Mesendoderm (in vitro differentiated cells): ENCODE results near the gene SHISA7.

ENCODE experiments used
- DNase-seq: peaks from one replicate; pipeline ENCODE4 v3.0.0; 2013
- H2AK5ac ChIP-seq: 2 replicates; pipeline ENCODE4 v1.6.1; 2013; ENCODE audit warnings: low read length, inconsistent platforms
- H2BK120ac ChIP-seq: 2 replicates; pipeline ENCODE4 v1.6.1; 2013; ENCODE audit warnings: low read depth, mild to moderate bottlenecking, low read length, moderate library complexity, mixed read lengths
- H2BK15ac ChIP-seq: replicated peaks from 2 replicates; pipeline ENCODE4 v1.6.1; 2013; ENCODE audit warnings: low read depth, mild to moderate bottlenecking, moderate library complexity
- H2BK5ac ChIP-seq: 2 replicates; pipeline ENCODE4 v1.6.1; 2013; ENCODE audit warnings: low read length, inconsistent platforms
- H3K18ac ChIP-seq: 2 replicates; pipeline ENCODE4 v1.6.1; 2013; ENCODE audit warnings: mild to moderate bottlenecking, low read length, mixed read lengths
- H3K23ac ChIP-seq: one replicate; pipeline ENCODE4 v1.6.1; 2013; ENCODE audit warnings: low read length
- H3K27ac ChIP-seq: 2 replicates; pipeline ENCODE4 v1.5.1; 2013; ENCODE audit warnings: low read depth, mild to moderate bottlenecking, inconsistent platforms, low read length, moderate library complexity
- H3K27me3 ChIP-seq: 2 replicates; pipeline ENCODE4 v1.6.1; 2013; ENCODE audit warnings: low read length, control low read depth, mild to moderate bottlenecking, inconsistent platforms; ENCODE audit not compliant: insufficient read depth, poor library complexity
- H3K36me3 ChIP-seq: 2 replicates; pipeline ENCODE4 v1.6.1; 2013; ENCODE audit warnings: low read length, inconsistent platforms; ENCODE audit not compliant: control insufficient read depth, insufficient read depth
- H3K4ac ChIP-seq: one replicate; pipeline ENCODE4 v1.6.1; 2013; ENCODE audit warnings: low read depth, mild to moderate bottlenecking, low read length, moderate library complexity
- H3K4me1 ChIP-seq: 2 replicates; pipeline ENCODE4 v1.6.1; 2013; ENCODE audit warnings: low read depth, low read length, inconsistent platforms; ENCODE audit not compliant: control insufficient read depth
- H3K4me2 ChIP-seq: 2 replicates; pipeline ENCODE4 v1.6.1; 2013; ENCODE audit warnings: low read length
- H3K4me3 ChIP-seq: 2 replicates; pipeline ENCODE4 v1.5.1; 2013; ENCODE audit warnings: mild to moderate bottlenecking, low read length
- H3K56ac ChIP-seq: one replicate; pipeline ENCODE4 v1.6.1; 2013; ENCODE audit warnings: low read length
- H3K79me1 ChIP-seq: 2 replicates; pipeline ENCODE4 v1.6.1; 2013; ENCODE audit warnings: low read length, inconsistent platforms
- H3K79me2 ChIP-seq: 2 replicates; pipeline ENCODE4 v1.6.1; 2013; ENCODE audit warnings: mild to moderate bottlenecking, low read length; ENCODE audit not compliant: control insufficient read depth, insufficient read depth
- H3K9ac ChIP-seq: 2 replicates; pipeline ENCODE4 v1.6.1; 2013; ENCODE audit warnings: low read length, inconsistent platforms
- H4K5ac ChIP-seq: one replicate; pipeline ENCODE4 v1.6.1; 2013; ENCODE audit warnings: low read length
- H4K8ac ChIP-seq: one replicate; pipeline ENCODE4 v1.6.1; 2013; ENCODE audit warnings: low read depth, mild to moderate bottlenecking, control low read depth, low read length, moderate library complexity
- WGBS: extraction: QIAGEN DNeasy Blood & Tissue Kit; methylation state at CpG from one replicate; pipeline ENCODE4 v1.1.7; 2013; ENCODE audit warnings: low lambda C conversion rate, missing lambda C conversion rate; ENCODE audit not compliant: insufficient coverage; ENCODE audit errors: extremely low coverage; 5-methylcytosine and 5-hydroxymethylcytosine counted together

The SHISA7 gene

GRCh38 chr19:55435020-55435419 lies 8.1 kb downstream of the SHISA7 start:
- DNase-seq: no peak
- Histone ChIP-seq H3K4me3 (no peak overlapping the region), H3K27me3 (peaks cover under 1% of the 10 kb centered on the region), H3K18ac (no peak overlapping the region), H3K4me1 (no peaks in the 10 kb centered on the region), H2BK5ac (no peak overlapping the region), H3K4ac (no peak overlapping the region), H3K9ac (no peak overlapping the region), H3K79me1 (no peaks in the 10 kb centered on the region), H3K56ac (no peak overlapping the region), H2AK5ac (no peak overlapping the region), H3K79me2 (no peaks in the 10 kb centered on the region), H3K27ac (no peak overlapping the region), H3K23ac (no peak overlapping the region), H2BK15ac (no peak overlapping the region), H2BK120ac (no peak overlapping the region), H4K8ac (no peak overlapping the region), H4K5ac (no peak overlapping the region), H3K4me2 (no peak overlapping the region), H3K36me3 (no peaks in the 10 kb centered on the region)
- 100% methylated on average over 4 of the region's 4 CpGs for whole genome bisulfite sequencing

DNA sequence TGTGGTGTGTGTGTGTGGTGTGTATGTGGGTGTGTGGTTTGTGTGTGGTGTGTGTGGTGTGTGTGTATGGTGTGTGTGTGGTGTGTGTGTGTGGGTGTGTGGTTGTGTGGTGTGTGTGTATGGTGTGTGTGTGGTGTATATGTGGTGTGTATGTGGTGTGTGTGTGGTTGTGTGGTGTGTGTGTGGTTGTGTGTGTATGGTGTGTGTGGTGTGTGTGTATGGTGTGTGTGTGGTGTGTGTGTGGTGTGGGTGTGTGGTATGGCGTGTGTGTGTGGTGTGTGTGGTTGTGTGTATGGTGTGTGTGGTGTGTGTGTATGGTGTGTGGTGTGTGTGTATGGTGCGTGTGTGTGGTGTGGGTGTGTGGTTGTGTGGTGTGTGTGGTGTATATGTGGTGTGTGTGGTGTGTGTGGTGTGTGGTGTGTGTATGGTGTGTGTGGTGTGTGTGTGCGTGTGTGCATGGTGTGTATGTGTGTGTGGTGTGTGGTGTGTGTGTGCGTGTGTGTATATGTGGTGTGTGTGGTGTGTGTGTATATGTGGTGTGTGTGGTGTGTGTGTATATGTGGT lies 8.7 kb downstream of the SHISA7 start:
- Histone ChIP-seq H3K79me2 (no peaks in the 10 kb centered on the region), H3K36me3 (no peaks in the 10 kb centered on the region), H3K23ac (no peak overlapping the region), H2BK5ac (no peak overlapping the region), H2BK15ac (no peak overlapping the region), H3K9ac (no peak overlapping the region), H3K79me1 (no peaks in the 10 kb centered on the region), H3K4ac (no peak overlapping the region), H3K4me1 (no peaks in the 10 kb centered on the region), H3K4me2 (no peak overlapping the region), H3K4me3 (no peak overlapping the region), H3K27me3 (no peaks in the 10 kb centered on the region), H3K27ac (no peak overlapping the region), H3K56ac (no peak overlapping the region), H4K5ac (no peak overlapping the region), H2AK5ac (no peak overlapping the region), H3K18ac (no peak overlapping the region), H4K8ac (no peak overlapping the region), H2BK120ac (no peak overlapping the region)
- 90% methylated on average over 1 of the region's 4 CpGs for WGBS
- DNase-seq: no peak

DNA sequence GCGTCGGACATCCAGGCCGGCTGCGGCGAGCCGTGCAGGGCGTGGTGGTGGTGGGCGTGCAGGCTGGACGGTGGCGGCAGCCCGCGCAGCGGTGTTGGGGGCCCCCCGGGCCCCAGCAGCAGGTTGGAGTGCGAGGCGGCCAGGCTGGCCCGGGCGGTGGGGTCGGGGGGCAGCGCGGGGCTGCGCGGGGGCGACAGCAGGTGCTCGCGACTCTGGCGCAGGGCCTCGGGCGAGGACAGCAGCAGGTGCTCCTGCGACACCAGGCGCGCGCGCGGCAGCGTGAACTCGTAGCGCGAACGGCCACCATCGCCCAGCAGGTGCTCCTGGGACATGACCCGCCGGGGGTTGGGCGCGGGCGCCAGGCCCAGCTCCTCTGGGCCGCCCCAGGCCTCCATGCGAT lies 9.8 kb downstream of the SHISA7 start:
- Histone ChIP-seq H2AK5ac (no peak overlapping the region), H2BK120ac (no peak overlapping the region), H3K56ac (no peak overlapping the region), H3K9ac (no peak overlapping the region), H3K79me1 (no peaks in the 10 kb centered on the region), H3K4me3 (no peak overlapping the region), H3K79me2 (no peaks in the 10 kb centered on the region), H3K4me1 (no peaks in the 10 kb centered on the region), H3K4me2 (no peak overlapping the region), H3K27ac (no peak overlapping the region), H3K18ac (no peak overlapping the region), H3K23ac (no peak overlapping the region), H3K4ac (no peak overlapping the region), H4K8ac (no peak overlapping the region), H4K5ac (no peak overlapping the region), H3K36me3 (no peaks in the 10 kb centered on the region), H2BK15ac (no peak overlapping the region), H2BK5ac (no peak overlapping the region), H3K27me3 (no peaks in the 10 kb centered on the region)
- no peak for DNase-seq
- WGBS: no CpG with 5 or more reads among the region's 48 CpGs

GRCh38 chr19:55432241-55432959 lies 10.7 kb downstream of the SHISA7 start:
- WGBS: no CpG with 5 or more reads among the region's 14 CpGs
- H3K4me3 ChIP-seq: no peak overlapping the region
- no peak overlapping the region for H3K9ac ChIP-seq
- H3K18ac ChIP-seq: no peak overlapping the region
- no peaks in the 10 kb centered on the region for H3K36me3 ChIP-seq
- H2BK120ac ChIP-seq: no peak overlapping the region
- no peak overlapping the region for H2BK5ac ChIP-seq
- H3K27me3 ChIP-seq: no peaks in the 10 kb centered on the region
- no peak for DNase-seq
- H3K4ac ChIP-seq: no peak overlapping the region
- H3K4me1 ChIP-seq: no peaks in the 10 kb centered on the region
- H2AK5ac ChIP-seq: no peak overlapping the region
- H3K56ac ChIP-seq: no peak overlapping the region
- H4K8ac ChIP-seq: no peak overlapping the region
- H3K23ac ChIP-seq: no peak overlapping the region
- H3K79me2 ChIP-seq: no peaks in the 10 kb centered on the region
- H3K27ac ChIP-seq: no peak overlapping the region
- no peak overlapping the region for H4K5ac ChIP-seq
- H3K4me2 ChIP-seq: no peak overlapping the region
- no peak overlapping the region for H2BK15ac ChIP-seq
- no peaks in the 10 kb centered on the region for H3K79me1 ChIP-seq

DNA sequence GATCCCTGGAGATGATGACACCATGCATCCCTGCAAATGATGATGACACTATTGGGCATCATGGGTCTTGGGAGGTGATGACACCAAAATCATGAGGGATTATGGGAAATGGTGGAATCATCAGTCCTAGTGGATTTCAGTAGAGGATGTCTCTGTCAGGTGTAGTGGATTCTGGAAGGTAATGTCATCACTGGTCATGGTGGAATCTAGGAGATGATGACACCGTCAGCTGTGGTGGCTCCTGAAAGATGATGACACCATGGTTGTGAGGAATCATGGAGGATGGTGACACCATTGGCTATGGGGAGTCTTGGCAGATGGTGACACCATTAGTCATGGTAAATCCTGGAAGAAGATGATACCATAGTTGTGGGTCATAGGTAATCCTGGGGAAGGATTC lies 11.9 kb downstream of the SHISA7 start:
- WGBS: no CpG with 5 or more reads among the region's 1 CpG
- Histone ChIP-seq H4K8ac (no peak overlapping the region), H3K4ac (no peak overlapping the region), H3K23ac (no peak overlapping the region), H3K9ac (no peak overlapping the region), H2BK5ac (no peak overlapping the region), H3K4me3 (no peak overlapping the region), H3K79me1 (no peaks in the 10 kb centered on the region), H2BK15ac (no peak overlapping the region), H2AK5ac (no peak overlapping the region), H3K79me2 (no peaks in the 10 kb centered on the region), H3K27me3 (no peaks in the 10 kb centered on the region), H2BK120ac (no peak overlapping the region), H3K4me2 (no peak overlapping the region), H3K36me3 (no peaks in the 10 kb centered on the region), H3K27ac (no peak overlapping the region), H3K56ac (no peak overlapping the region), H3K18ac (no peak overlapping the region), H3K4me1 (no peaks in the 10 kb centered on the region), H4K5ac (no peak overlapping the region)
- no peak for DNase-seq

DNA sequence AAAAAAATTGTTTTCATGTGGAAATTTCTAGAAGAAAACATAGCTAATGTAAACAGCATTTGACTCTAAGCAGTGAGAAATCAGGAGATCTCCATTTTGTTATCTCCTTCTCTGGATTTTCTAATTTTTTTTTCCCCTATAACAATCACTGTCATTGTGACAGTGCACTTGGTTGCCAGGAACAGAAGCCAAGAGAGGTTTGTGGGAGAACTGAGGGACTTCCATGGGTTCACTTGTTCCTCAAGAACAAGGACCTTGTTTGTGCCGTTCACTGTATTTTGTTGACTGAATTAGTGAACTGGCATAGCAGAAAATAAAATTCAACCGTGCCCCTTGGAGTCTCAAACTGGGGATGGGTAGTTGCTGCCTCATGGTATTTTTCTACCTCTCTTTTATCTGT lies 17.1 kb downstream of the SHISA7 start:
- no peak overlapping the region for H2AK5ac ChIP-seq
- no peak overlapping the region for H4K5ac ChIP-seq
- H2BK120ac ChIP-seq: no peak overlapping the region
- WGBS: no CpG with 5 or more reads among the region's 2 CpGs
- no peak for DNase-seq
- no peak overlapping the region for H3K18ac ChIP-seq
- no peaks in the 10 kb centered on the region for H3K4me1 ChIP-seq
- no peak overlapping the region for H3K56ac ChIP-seq
- H3K36me3 ChIP-seq: no peaks in the 10 kb centered on the region
- no peak overlapping the region for H3K4me2 ChIP-seq
- H4K8ac ChIP-seq: no peak overlapping the region
- no peak overlapping the region for H2BK5ac ChIP-seq
- H3K79me1 ChIP-seq: no peaks in the 10 kb centered on the region
- H3K27me3 ChIP-seq: no peaks in the 10 kb centered on the region
- no peak overlapping the region for H3K27ac ChIP-seq
- no peak overlapping the region for H3K4me3 ChIP-seq
- H2BK15ac ChIP-seq: no peak overlapping the region
- H3K4ac ChIP-seq: no peak overlapping the region
- H3K9ac ChIP-seq: no peak overlapping the region
- no peak overlapping the region for H3K23ac ChIP-seq
- H3K79me2 ChIP-seq: no peaks in the 10 kb centered on the region
